ENCODE results near the gene RAD18. TPM values are rescaled to one million over a fixed set of nuclear protein-coding genes. Genes with fewer than 3 reads are reported as not detected.

RAD18 gene
- total RNA-seq, 1 experiment from 2014 or later = 42.5 TPM

- CTCF ChIA-PET = no interaction called here
- TF ChIP-seq CTCF (conservative IDR thresholded peaks at IDR 0.05; ENCODE audit: low read depth, low read length) = no peak
- TF ChIP-seq EZH2 (IDR thresholded peaks at IDR 0.05; ENCODE audit: borderline replicate concordance, low read depth, low read length, poor library complexity, severe bottlenecking) = no peak
- DNase-seq (ENCODE audit: low spot score) = no peak
- BruUV-seq (replicated peaks) = no TSS peak
- Histone ChIP-seq H3K27ac (ENCODE audit: low read depth, low read length, poor library complexity, severe bottlenecking) (no peak overlapping the region), H3K9me3 (ENCODE audit: low read depth, low read length, poor library complexity, severe bottlenecking) (no peaks in the 10 kb centered on the region), H3K36me3 (ENCODE audit: insufficient read depth, low read length, poor library complexity, severe bottlenecking) (peaks cover 7% of the 10 kb centered on the region), H3K4me3 (ENCODE audit: low read depth, low read length, poor library complexity, severe bottlenecking) (no peak overlapping the region), H3K4me1 (ENCODE audit: insufficient read depth, low read length, poor library complexity, severe bottlenecking) (no peaks in the 10 kb centered on the region), H3K27me3 (replicated peaks; ENCODE audit: insufficient read depth, low read depth, low read length, poor library complexity) (no peaks in the 10 kb centered on the region)
- intact Hi-C loops (cut with micrococcal nuclease; ENCODE audit: unreplicated experiment) = no loop called here
- POLR2A ChIA-PET (ENCODE audit: low non-redundant PET) = no interaction called here
Observed at GRCh38 chr3:8873740-8874139, 89.5 kb downstream of the RAD18 start.

GRCh38 chr3:8872261-8872660 is 91.0 kb downstream of the RAD18 start:
- Histone ChIP-seq H3K9me3 (ENCODE audit: low read depth, low read length, poor library complexity, severe bottlenecking) (no peaks in the 10 kb centered on the region), H3K4me1 (ENCODE audit: insufficient read depth, low read length, poor library complexity, severe bottlenecking) (no peaks in the 10 kb centered on the region), H3K36me3 (ENCODE audit: insufficient read depth, low read length, poor library complexity, severe bottlenecking) (peaks cover 7% of the 10 kb centered on the region), H3K27ac (ENCODE audit: low read depth, low read length, poor library complexity, severe bottlenecking) (no peak overlapping the region), H3K4me3 (ENCODE audit: low read depth, low read length, poor library complexity, severe bottlenecking) (no peak overlapping the region), H3K27me3 (replicated peaks; ENCODE audit: insufficient read depth, low read depth, low read length, poor library complexity) (no peaks in the 10 kb centered on the region)
- no peak for TF ChIP-seq EZH2 (IDR thresholded peaks at IDR 0.05; ENCODE audit: borderline replicate concordance, low read depth, low read length, poor library complexity, severe bottlenecking)
- no peak for TF ChIP-seq CTCF (conservative IDR thresholded peaks at IDR 0.05; ENCODE audit: low read depth, low read length)
- intact Hi-C loops (cut with micrococcal nuclease; ENCODE audit: unreplicated experiment) = no loop called here
- POLR2A ChIA-PET (ENCODE audit: low non-redundant PET) = no interaction called here
- BruUV-seq (replicated peaks) = no TSS peak
- CTCF ChIA-PET = no interaction called here
- no peak for DNase-seq (ENCODE audit: low spot score)

- H3K27me3 ChIP-seq (replicated peaks; ENCODE audit: insufficient read depth, low read depth, low read length, poor library complexity) = no peaks in the 10 kb centered on the region
- H3K9me3 ChIP-seq (ENCODE audit: low read depth, low read length, poor library complexity, severe bottlenecking) = no peaks in the 10 kb centered on the region
- intact Hi-C loops (cut with micrococcal nuclease; ENCODE audit: unreplicated experiment) = no loop called here
- BruUV-seq (replicated peaks) = no TSS peak
- CTCF ChIA-PET = interaction anchor here (0.6 kb wide), 1 partner anchor 20 kb away, joined by 3 read pairs; no protein-coding TSS in a partner anchor
- H3K36me3 ChIP-seq (ENCODE audit: insufficient read depth, low read length, poor library complexity, severe bottlenecking) = no peaks in the 10 kb centered on the region
- H3K4me3 ChIP-seq (ENCODE audit: low read depth, low read length, poor library complexity, severe bottlenecking) = no peak overlapping the region
- TF ChIP-seq EZH2 (IDR thresholded peaks at IDR 0.05; ENCODE audit: borderline replicate concordance, low read depth, low read length, poor library complexity, severe bottlenecking) = no peak
- no peak for TF ChIP-seq CTCF (conservative IDR thresholded peaks at IDR 0.05; ENCODE audit: low read depth, low read length)
- H3K4me1 ChIP-seq (ENCODE audit: insufficient read depth, low read length, poor library complexity, severe bottlenecking) = no peaks in the 10 kb centered on the region
- H3K27ac ChIP-seq (ENCODE audit: low read depth, low read length, poor library complexity, severe bottlenecking) = no peak overlapping the region
- no peak for DNase-seq (ENCODE audit: low spot score)
- POLR2A ChIA-PET (ENCODE audit: low non-redundant PET) = no interaction called here
Observed at GRCh38 chr3:8871306-8871705, 92.0 kb downstream of the RAD18 start.
